ENCODE results near the gene ABCA7. TPM values are rescaled to one million over a fixed set of nuclear protein-coding genes. Genes with fewer than 3 reads are reported as not detected.
A peak's percentile ranks its signal among the peaks of the same experiment; 100 is the strongest.

The ABCA7 gene, protein sequence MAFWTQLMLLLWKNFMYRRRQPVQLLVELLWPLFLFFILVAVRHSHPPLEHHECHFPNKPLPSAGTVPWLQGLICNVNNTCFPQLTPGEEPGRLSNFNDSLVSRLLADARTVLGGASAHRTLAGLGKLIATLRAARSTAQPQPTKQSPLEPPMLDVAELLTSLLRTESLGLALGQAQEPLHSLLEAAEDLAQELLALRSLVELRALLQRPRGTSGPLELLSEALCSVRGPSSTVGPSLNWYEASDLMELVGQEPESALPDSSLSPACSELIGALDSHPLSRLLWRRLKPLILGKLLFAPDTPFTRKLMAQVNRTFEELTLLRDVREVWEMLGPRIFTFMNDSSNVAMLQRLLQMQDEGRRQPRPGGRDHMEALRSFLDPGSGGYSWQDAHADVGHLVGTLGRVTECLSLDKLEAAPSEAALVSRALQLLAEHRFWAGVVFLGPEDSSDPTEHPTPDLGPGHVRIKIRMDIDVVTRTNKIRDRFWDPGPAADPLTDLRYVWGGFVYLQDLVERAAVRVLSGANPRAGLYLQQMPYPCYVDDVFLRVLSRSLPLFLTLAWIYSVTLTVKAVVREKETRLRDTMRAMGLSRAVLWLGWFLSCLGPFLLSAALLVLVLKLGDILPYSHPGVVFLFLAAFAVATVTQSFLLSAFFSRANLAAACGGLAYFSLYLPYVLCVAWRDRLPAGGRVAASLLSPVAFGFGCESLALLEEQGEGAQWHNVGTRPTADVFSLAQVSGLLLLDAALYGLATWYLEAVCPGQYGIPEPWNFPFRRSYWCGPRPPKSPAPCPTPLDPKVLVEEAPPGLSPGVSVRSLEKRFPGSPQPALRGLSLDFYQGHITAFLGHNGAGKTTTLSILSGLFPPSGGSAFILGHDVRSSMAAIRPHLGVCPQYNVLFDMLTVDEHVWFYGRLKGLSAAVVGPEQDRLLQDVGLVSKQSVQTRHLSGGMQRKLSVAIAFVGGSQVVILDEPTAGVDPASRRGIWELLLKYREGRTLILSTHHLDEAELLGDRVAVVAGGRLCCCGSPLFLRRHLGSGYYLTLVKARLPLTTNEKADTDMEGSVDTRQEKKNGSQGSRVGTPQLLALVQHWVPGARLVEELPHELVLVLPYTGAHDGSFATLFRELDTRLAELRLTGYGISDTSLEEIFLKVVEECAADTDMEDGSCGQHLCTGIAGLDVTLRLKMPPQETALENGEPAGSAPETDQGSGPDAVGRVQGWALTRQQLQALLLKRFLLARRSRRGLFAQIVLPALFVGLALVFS (N-terminal part only)
- 13.2 TPM for polyA plus RNA-seq (2012; ENCODE audit: low read depth, missing spikeins)

DNA sequence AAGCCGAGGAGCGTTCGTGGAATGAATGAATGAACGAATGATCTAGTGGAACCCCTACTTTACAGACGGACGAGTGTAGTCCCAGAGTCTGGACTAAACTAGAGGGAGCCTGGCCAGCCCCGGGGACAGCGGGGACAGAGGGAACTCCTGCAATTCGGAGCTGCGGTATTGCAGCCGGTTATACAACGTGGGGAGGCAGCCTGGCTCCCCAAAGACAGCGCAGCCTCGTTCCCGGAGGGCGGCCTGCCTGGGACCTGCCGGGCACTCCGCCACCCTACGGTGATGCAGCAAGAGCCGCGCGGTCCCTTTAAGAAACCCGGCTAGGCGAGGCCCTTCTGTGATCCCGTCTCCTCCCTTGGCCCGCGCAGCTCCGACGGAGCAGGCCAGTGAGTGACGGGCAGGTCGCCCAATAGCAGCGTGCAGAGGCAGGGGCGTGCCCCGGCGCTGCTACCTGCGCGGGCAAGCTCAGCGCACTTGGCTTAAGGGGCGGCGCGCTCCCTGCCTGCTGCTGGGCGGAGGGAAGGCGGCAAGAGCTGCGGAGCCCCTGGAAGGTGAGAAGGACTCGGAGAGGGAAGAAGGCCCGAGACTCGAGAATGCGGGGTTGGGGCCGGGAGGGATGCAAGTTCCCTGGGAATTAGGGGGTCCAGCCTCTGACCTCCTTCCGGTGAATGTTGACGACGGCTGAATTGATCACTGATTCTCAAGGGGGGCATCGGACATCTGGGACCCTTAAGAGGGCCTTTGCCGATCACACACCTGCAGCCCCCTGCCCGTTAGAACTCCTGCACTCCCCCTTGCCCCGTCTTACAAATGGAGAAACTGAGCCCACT, at the start of gene ABCA7:
Gene ABCA7, plus strand, starts transcription at position 462 of the 830 bp plus-strand sequence. CDS start 1,255 bp downstream, outside the sequence.
- DNase-seq (ENCODE audit: insufficient read length, low spot score) (peak; percentile 92), FAIRE-seq (peak; percentile 99)
- TF ChIP-seq POLR2AphosphoS5 (IDR thresholded peaks at IDR 0.05; ENCODE audit: low read depth, low read length) (peak; percentile 62), TAF1 (IDR thresholded peaks at IDR 0.05; ENCODE audit: low read depth, low read length) (0 out of 2 replicates have a peak, but pooled peaks have one; percentile 17), POLR2A (IDR thresholded peaks at IDR 0.05; ENCODE audit: low read depth, low read length) (peak; percentile 79), PAX5 (IDR thresholded peaks at IDR 0.05; ENCODE audit: insufficient read depth, low read length, severe bottlenecking) (no peak), POU2F2 (IDR thresholded peaks at IDR 0.05; ENCODE audit: low read depth, low read length) (no peak; the same call in 1 of the 2 replicates), SPI1 (IDR thresholded peaks at IDR 0.05; ENCODE audit: low read depth, low read length) (no peak)

GRCh38 chr19:990119-990571, 49.8 kb upstream of the ABCA7 start:
- DNase-seq (ENCODE audit: insufficient read length, low spot score) (no peak), FAIRE-seq (no peak)
- TF ChIP-seq POLR2A (IDR thresholded peaks at IDR 0.05; ENCODE audit: low read depth, low read length) (no peak), POU2F2 (IDR thresholded peaks at IDR 0.05; ENCODE audit: low read depth, low read length) (no peak), TAF1 (IDR thresholded peaks at IDR 0.05; ENCODE audit: low read depth, low read length) (no peak), SPI1 (IDR thresholded peaks at IDR 0.05; ENCODE audit: low read depth, low read length) (no peak), POLR2AphosphoS5 (IDR thresholded peaks at IDR 0.05; ENCODE audit: low read depth, low read length) (no peak)

DNA sequence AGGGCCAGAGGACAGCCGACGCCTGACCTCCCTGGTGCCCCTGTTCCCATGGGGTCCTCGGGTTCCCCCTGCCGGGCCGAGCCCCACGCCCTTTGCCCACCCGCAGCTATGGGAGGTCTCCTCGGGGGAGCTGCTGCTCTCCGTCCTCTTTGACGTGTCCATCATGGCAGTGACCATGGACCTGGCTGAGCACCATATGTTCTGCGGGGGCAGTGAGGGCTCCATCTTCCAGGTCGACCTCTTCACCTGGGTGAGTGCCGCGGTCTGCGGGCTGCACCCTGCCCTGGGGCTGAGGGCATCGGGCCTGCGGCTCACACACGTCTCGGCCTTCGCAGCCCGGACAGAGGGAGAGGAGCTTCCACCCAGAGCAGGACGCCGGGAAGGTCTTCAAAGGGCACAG, 49.2 kb upstream of the ABCA7 start:
- no peak for DNase-seq (ENCODE audit: insufficient read length, low spot score)
- no peak for TF ChIP-seq POLR2A (IDR thresholded peaks at IDR 0.05; ENCODE audit: low read depth, low read length)
- no peak for TF ChIP-seq PAX5 (IDR thresholded peaks at IDR 0.05; ENCODE audit: insufficient read depth, low read length, severe bottlenecking)
- no peak for TF ChIP-seq POU2F2 (IDR thresholded peaks at IDR 0.05; ENCODE audit: low read depth, low read length)
- no peak for FAIRE-seq

GRCh38 chr19:991174-991931, 48.6 kb upstream of the ABCA7 start:
- FAIRE-seq = peak; percentile 77
- TF ChIP-seq TAF1 (IDR thresholded peaks at IDR 0.05; ENCODE audit: low read depth, low read length) = no peak
- TF ChIP-seq POLR2A (IDR thresholded peaks at IDR 0.05; ENCODE audit: low read depth, low read length) = no peak
- no peak for TF ChIP-seq PAX5 (IDR thresholded peaks at IDR 0.05; ENCODE audit: insufficient read depth, low read length, severe bottlenecking)
- no peak for TF ChIP-seq POU2F2 (IDR thresholded peaks at IDR 0.05; ENCODE audit: low read depth, low read length)
- no peak for TF ChIP-seq SPI1 (IDR thresholded peaks at IDR 0.05; ENCODE audit: low read depth, low read length)
- TF ChIP-seq POLR2AphosphoS5 (IDR thresholded peaks at IDR 0.05; ENCODE audit: low read depth, low read length) = no peak
- no peak for DNase-seq (ENCODE audit: insufficient read length, low spot score)

DNA sequence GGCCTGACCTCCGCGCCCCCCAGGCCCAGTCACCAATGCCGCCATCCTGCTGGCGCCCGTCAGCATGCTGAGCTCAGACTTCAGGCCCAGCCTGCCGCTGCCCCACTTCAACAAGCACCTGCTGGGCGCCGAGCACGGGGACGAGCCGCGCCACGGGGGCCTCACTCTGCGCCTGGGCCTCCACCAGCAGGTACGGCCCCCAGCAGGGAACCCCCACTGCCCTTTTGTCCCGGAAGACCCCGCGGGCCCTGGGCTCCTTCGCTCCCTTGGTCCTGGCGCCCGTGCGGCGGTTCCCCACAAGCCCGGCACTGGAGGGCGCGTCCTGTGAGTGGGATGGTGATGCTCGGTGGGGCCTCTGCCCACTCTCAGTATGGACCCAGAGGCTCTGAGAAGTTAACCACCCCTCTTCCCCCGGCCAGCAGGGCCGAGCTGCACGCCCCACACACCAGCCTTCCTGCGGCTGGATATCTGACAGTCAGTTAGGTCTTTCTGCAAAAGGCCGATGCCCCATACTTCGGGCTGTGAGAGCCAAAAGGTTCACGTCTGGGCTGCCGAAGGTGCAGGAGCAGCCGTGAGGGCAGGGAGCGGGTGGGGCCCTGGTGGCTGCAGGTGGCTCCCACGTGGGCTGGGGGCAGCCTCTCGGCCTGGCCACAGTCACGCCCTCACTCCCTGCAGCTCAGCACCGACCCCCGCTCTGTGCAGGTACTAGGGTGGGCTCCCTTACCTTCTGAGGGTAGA, 47.8 kb upstream of the ABCA7 start:
- FAIRE-seq = no peak
- DNase-seq (ENCODE audit: insufficient read length, low spot score) = no peak
- TF ChIP-seq TAF1 (IDR thresholded peaks at IDR 0.05; ENCODE audit: low read depth, low read length) (no peak), POU2F2 (IDR thresholded peaks at IDR 0.05; ENCODE audit: low read depth, low read length) (no peak)

- DNase-seq (ENCODE audit: insufficient read length, low spot score) (no peak), FAIRE-seq (no peak)
- TF ChIP-seq SPI1 (IDR thresholded peaks at IDR 0.05; ENCODE audit: low read depth, low read length) = no peak
- TF ChIP-seq POLR2A (IDR thresholded peaks at IDR 0.05; ENCODE audit: low read depth, low read length) = no peak
- no peak for TF ChIP-seq TAF1 (IDR thresholded peaks at IDR 0.05; ENCODE audit: low read depth, low read length)
- TF ChIP-seq POU2F2 (IDR thresholded peaks at IDR 0.05; ENCODE audit: low read depth, low read length) = no peak
- no peak for TF ChIP-seq PAX5 (IDR thresholded peaks at IDR 0.05; ENCODE audit: insufficient read depth, low read length, severe bottlenecking)
These were observed 47.2 kb upstream of the ABCA7 start for GRCh38 chr19:992670-993055.

- TF ChIP-seq SPI1 (IDR thresholded peaks at IDR 0.05; ENCODE audit: low read depth, low read length) = no peak
- no peak for TF ChIP-seq POU2F2 (IDR thresholded peaks at IDR 0.05; ENCODE audit: low read depth, low read length)
- no peak for TF ChIP-seq TAF1 (IDR thresholded peaks at IDR 0.05; ENCODE audit: low read depth, low read length)
- no peak for TF ChIP-seq POLR2A (IDR thresholded peaks at IDR 0.05; ENCODE audit: low read depth, low read length)
- TF ChIP-seq PAX5 (IDR thresholded peaks at IDR 0.05; ENCODE audit: insufficient read depth, low read length, severe bottlenecking) = no peak
- TF ChIP-seq POLR2AphosphoS5 (IDR thresholded peaks at IDR 0.05; ENCODE audit: low read depth, low read length) = no peak
- DNase-seq (ENCODE audit: insufficient read length, low spot score) (no peak), FAIRE-seq (no peak)
These were observed 46.5 kb upstream of the ABCA7 start for GRCh38 chr19:993361-993830.

Measured in GM12891 (cell line).